Muscle of back (tissue), 11 donors: ENCODE measurements around the gene CAPN9. TPM values are rescaled to one million over a fixed set of nuclear protein-coding genes. Genes with fewer than 3 reads are reported as not detected.

Experiments used
- DNase-seq, 3 donors: peaks; one replicate each; pipeline versions ENCODE4 v3.0.0 to v3.0.0-alpha.2; 2013
- polyA plus RNA-seq, 10 donors: library from polyadenylated mRNA; unstranded; fragments of 120-200 nt; gene quantifications; one replicate each; pipeline ENCODE4 v1.2.1, GENCODE V29; 2013; ENCODE audit not compliant: insufficient read length in 10 of 10

CAPN9 gene
- polyA plus RNA-seq, 10 donors: 0.50 to 1.3 (median 0.83) TPM

DNA sequence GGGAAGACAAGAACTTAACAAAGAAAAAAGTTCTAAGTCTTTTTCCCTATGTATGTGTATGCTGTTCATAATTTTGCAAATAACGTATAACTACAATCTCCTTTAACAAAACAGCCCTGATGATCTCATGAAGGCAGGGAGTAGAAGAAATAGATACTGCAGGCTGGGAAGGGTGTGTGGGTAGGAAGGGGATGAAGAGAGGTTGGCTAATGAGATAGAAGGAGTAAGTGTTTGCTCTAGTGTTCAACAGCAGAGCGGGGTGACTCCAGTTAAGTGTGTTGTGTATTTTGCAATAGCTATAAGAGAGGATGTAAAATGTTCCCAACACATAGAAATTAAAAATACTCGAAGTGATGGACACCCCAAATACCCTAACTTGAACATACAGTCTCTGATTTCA lies 101.0 kb downstream of the CAPN9 start:
- no peak for DNase-seq

DNA sequence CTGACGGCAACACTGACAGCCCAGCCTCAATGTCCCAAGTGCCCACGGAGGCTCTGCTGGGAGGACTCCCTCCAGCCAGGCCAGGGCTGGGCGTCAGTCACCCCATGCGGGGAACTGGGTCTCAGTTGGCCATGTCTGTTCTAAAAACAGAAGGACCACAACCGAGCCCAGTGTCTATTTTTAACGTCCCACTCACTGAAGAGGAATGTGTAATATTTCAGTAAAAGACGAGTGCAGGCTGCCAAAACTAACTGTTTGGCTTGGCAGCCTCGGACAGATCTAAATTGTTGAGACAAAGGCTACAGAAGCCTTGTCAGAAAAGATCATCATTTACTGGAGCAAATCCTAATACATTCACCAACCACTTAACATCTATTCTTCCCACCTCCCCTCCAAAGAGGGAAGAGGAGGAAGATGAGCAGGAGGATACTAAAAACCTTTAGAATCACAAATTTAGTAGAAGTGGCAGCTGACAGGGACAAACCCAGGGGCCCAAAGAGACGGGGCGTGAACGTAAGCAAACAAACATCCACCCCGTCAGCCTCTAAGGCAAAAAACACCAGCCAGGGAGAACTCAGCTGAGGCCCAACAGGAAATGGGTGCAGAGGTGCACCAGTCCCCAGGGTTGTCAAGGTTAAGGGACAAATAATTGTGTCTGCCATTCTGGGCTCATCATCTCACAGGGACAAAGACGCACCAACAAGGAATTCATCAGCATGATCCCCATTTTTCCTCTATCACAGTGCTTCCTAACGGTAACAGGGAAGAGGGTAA lies 102.5 kb downstream of the CAPN9 start:
- DNase-seq: peak; percentile 89 to 94 (median 94)

DNA sequence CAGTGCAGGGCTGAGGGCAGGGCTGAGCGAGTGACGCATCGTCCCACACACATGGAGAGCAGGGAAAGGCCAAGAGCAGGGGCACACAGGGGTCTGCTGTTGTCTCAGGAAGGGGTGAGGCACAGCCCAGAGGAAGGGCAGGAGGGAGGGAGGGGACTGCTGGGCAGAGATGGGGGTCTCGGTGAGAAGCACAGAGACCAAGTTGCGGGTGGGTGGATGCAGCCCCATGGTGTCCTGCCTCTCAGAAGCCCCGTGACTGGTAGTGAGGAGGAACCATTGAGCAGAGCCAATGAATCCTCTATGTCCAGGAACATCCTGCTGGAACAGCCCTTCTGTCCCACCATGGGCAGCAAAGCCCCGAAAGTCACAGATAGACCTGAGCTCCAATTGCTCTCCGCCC lies 103.4 kb downstream of the CAPN9 start:
- DNase-seq: no peak

DNA sequence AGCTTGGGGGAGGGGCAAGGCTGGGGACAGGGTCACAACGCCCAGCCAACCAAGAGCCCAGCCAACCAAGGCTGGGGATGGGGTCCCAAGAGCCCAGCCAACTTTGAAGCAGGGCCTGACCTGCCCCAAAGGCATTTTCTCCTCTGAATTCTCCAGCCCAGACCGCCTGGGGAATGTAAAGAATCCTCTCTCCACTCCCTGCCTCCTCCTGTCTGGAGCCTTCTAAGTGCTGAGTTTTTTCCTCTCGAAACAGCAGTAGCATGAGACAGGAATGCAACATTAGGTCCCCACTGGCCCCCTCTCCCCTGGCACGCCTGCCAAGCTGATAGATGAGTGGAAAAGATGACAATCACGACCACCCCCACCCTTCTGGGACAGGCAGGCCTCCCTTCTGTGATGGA lies 104.1 kb downstream of the CAPN9 start:
- DNase-seq: peak in 2 of 3 donors; percentile 45 to 81

Other genes starting within 250 kb of the CAPN9 start
- 10 to 100 TPM; 18.1 to 26.2 (median 21.3) TPM for gene COG2, start 104.9 kb upstream of the CAPN9 start, polyA plus RNA-seq
- 10 to 100 TPM in 8 of 10 donors, 1 to 10 TPM in 2; 3.3 to 22.0 (median 12.9) TPM for gene AGT, start 33.3 kb upstream of the CAPN9 start, polyA plus RNA-seq
- gene C1orf198, start 121.1 kb downstream of the CAPN9 start, polyA plus RNA-seq: 10 to 100 TPM; 60.8 to 86.4 (median 74.4) TPM
- gene TTC13, start 231.5 kb downstream of the CAPN9 start, polyA plus RNA-seq: 10 to 100 TPM; 11.5 to 24.8 (median 18.8) TPM
- gene ARV1, start 231.7 kb downstream of the CAPN9 start, polyA plus RNA-seq: 10 to 100 TPM; 12.7 to 18.0 (median 15.2) TPM